Activated CD4-positive, alpha-beta T cell treated with anti-CD3 and anti-CD28 coated beads, Interleukin-2, amount 10 ng/mL, durations not matched to agents 24 days and 14 days (primary cell): Measurements from ENCODE around the gene OTULIN. TPM values are rescaled to one million over a fixed set of nuclear protein-coding genes. Genes with fewer than 3 reads are reported as not detected.

Experiments used
- DNase-seq: peaks from one replicate; pipeline ENCODE4 v3.0.0; 2022
- H3K27ac Mint-ChIP-seq: one replicate; pipeline ENCODE4 v1.8.0; 2022; ENCODE audit warnings: mild to moderate bottlenecking, mixed read lengths
- H3K27me3 Mint-ChIP-seq: one replicate; pipeline ENCODE4 v1.8.0; 2022; ENCODE audit warnings: mixed read lengths
- H3K36me3 Mint-ChIP-seq: one replicate; pipeline ENCODE4 v1.8.0; 2022; ENCODE audit warnings: low read depth, mild to moderate bottlenecking, mixed read lengths
- H3K4me1 Mint-ChIP-seq: one replicate; pipeline ENCODE4 v1.8.0; 2021; ENCODE audit warnings: mixed read lengths
- H3K4me3 Mint-ChIP-seq: one replicate; pipeline ENCODE4 v1.8.0; 2022; ENCODE audit warnings: mild to moderate bottlenecking, moderate library complexity, mixed read lengths
- H3K9me3 Mint-ChIP-seq: one replicate; pipeline ENCODE4 v1.8.0; 2021; ENCODE audit warnings: mixed read lengths
- intact Hi-C: fragments of 100-400 bp; cut with micrococcal nuclease; formaldehyde crosslinking; loops from one replicate; pipeline ENCODE4 v1.15.1; 2023
- total RNA-seq: library from RNA; stranded (reverse); gene quantifications from 2 replicates; pipeline ENCODE4 v1.2.3, GENCODE V29; 2022

OTULIN gene
- 52.5 and 62.1 TPM in 2 replicates for total RNA-seq

GRCh38 chr5:14664270-14665100, at the start of gene OTULIN:
OTULIN (plus strand) TSS chr5:14664718; CDS start chr5:14664826, 108 bp downstream.
- peak; percentile 96 for DNase-seq
- Mint-ChIP-seq H3K27me3 (no peaks in the 10 kb centered on the region), H3K4me3 (peak within 1 kb of the TSS; percentile 96), H3K27ac (peak within 1 kb of the TSS; percentile 99), H3K4me1 (peaks cover 59% of the 10 kb centered on the region), H3K36me3 (peaks cover 40% of the 10 kb centered on the region), H3K9me3 (peaks cover 6% of the 10 kb centered on the region)
- intact Hi-C loops, result loop anchor here (1.0 to 10.0 kb wide), 8 partner anchors 42 to 1793 kb away; partner anchors contain the start of genes OTULINL and TRIO

GRCh38 chr5:14615365-14615764, 49.2 kb upstream of the OTULIN start:
- Mint-ChIP-seq H3K27me3 (no peaks in the 10 kb centered on the region), H3K36me3 (peaks cover 41% of the 10 kb centered on the region), H3K9me3 (no peaks in the 10 kb centered on the region), H3K27ac (no peak overlapping the region), H3K4me1 (no peaks in the 10 kb centered on the region), H3K4me3 (no peak overlapping the region)
- DNase-seq, result no peak
- intact Hi-C loops, result no loop called here

GRCh38 chr5:14617441-14617840, 47.1 kb upstream of the OTULIN start:
- no peak for DNase-seq
- H3K9me3 Mint-ChIP-seq, result peaks cover 11% of the 10 kb centered on the region
- H3K27ac Mint-ChIP-seq, result no peak overlapping the region
- no peaks in the 10 kb centered on the region for H3K4me1 Mint-ChIP-seq
- H3K4me3 Mint-ChIP-seq, result no peak overlapping the region
- H3K27me3 Mint-ChIP-seq, result no peaks in the 10 kb centered on the region
- peaks cover 38% of the 10 kb centered on the region for H3K36me3 Mint-ChIP-seq
- intact Hi-C loops, result no loop called here

GRCh38 chr5:14627270-14627669, 37.2 kb upstream of the OTULIN start:
- H3K27ac Mint-ChIP-seq, result no peak overlapping the region
- peaks cover 3% of the 10 kb centered on the region for H3K9me3 Mint-ChIP-seq
- no peak for DNase-seq
- intact Hi-C loops, result no loop called here
- no peaks in the 10 kb centered on the region for H3K27me3 Mint-ChIP-seq
- H3K36me3 Mint-ChIP-seq, result no peaks in the 10 kb centered on the region
- no peak overlapping the region for H3K4me3 Mint-ChIP-seq
- H3K4me1 Mint-ChIP-seq, result no peaks in the 10 kb centered on the region

- no peak overlapping the region for H3K27ac Mint-ChIP-seq
- no peaks in the 10 kb centered on the region for H3K36me3 Mint-ChIP-seq
- H3K4me1 Mint-ChIP-seq, result no peaks in the 10 kb centered on the region
- peak; percentile 88 for DNase-seq
- no peaks in the 10 kb centered on the region for H3K27me3 Mint-ChIP-seq
- H3K9me3 Mint-ChIP-seq, result peaks cover 3% of the 10 kb centered on the region
- intact Hi-C loops, result no loop called here
- H3K4me3 Mint-ChIP-seq, result no peak overlapping the region
These were observed 36.2 kb upstream of the OTULIN start for GRCh38 chr5:14628346-14628745.

GRCh38 chr5:14630671-14631070, 33.8 kb upstream of the OTULIN start:
- Mint-ChIP-seq H3K36me3 (no peaks in the 10 kb centered on the region), H3K4me1 (no peaks in the 10 kb centered on the region), H3K27ac (no peak overlapping the region), H3K4me3 (no peak overlapping the region), H3K27me3 (no peaks in the 10 kb centered on the region), H3K9me3 (peaks cover 3% of the 10 kb centered on the region)
- intact Hi-C loops, result no loop called here
- DNase-seq, result no peak

GRCh38 chr5:14635656-14636055, 28.9 kb upstream of the OTULIN start:
- H3K27ac Mint-ChIP-seq, result no peak overlapping the region
- no peak for DNase-seq
- H3K4me3 Mint-ChIP-seq, result no peak overlapping the region
- H3K9me3 Mint-ChIP-seq, result no peaks in the 10 kb centered on the region
- H3K36me3 Mint-ChIP-seq, result no peaks in the 10 kb centered on the region
- peaks cover 17% of the 10 kb centered on the region for H3K27me3 Mint-ChIP-seq
- intact Hi-C loops, result no loop called here
- H3K4me1 Mint-ChIP-seq, result no peaks in the 10 kb centered on the region

- Mint-ChIP-seq H3K36me3 (no peaks in the 10 kb centered on the region), H3K9me3 (no peaks in the 10 kb centered on the region), H3K4me1 (no peaks in the 10 kb centered on the region), H3K27me3 (peaks cover 34% of the 10 kb centered on the region), H3K27ac (no peak overlapping the region), H3K4me3 (no peak overlapping the region)
- DNase-seq, result no peak
- intact Hi-C loops, result no loop called here
These were observed 23.8 kb upstream of the OTULIN start for GRCh38 chr5:14640765-14641164.

GRCh38 chr5:14644623-14645237, 19.8 kb upstream of the OTULIN start:
- intact Hi-C loops, result no loop called here
- no peak overlapping the region for H3K4me3 Mint-ChIP-seq
- H3K27me3 Mint-ChIP-seq, result peaks cover 30% of the 10 kb centered on the region
- peaks cover 5% of the 10 kb centered on the region for H3K4me1 Mint-ChIP-seq
- H3K9me3 Mint-ChIP-seq, result no peaks in the 10 kb centered on the region
- H3K36me3 Mint-ChIP-seq, result no peaks in the 10 kb centered on the region
- no peak overlapping the region for H3K27ac Mint-ChIP-seq
- no peak for DNase-seq

GRCh38 chr5:14650052-14650451, 14.5 kb upstream of the OTULIN start:
- no peak overlapping the region for H3K27ac Mint-ChIP-seq

GRCh38 chr5:14655146-14655741, 9.3 kb upstream of the OTULIN start:
- no peak overlapping the region for H3K27ac Mint-ChIP-seq
- intact Hi-C loops, result loop anchor here (10.0 kb wide), 1 partner anchor 170 kb away; no protein-coding TSS in a partner anchor
- no peak overlapping the region for H3K4me3 Mint-ChIP-seq
- no peaks in the 10 kb centered on the region for H3K9me3 Mint-ChIP-seq
- no peak for DNase-seq
- H3K4me1 Mint-ChIP-seq, result peaks cover 18% of the 10 kb centered on the region
- H3K27me3 Mint-ChIP-seq, result peaks cover 17% of the 10 kb centered on the region
- H3K36me3 Mint-ChIP-seq, result peaks cover 2% of the 10 kb centered on the region

More at GRCh38 chr5:14650052-14650451, 14.5 kb upstream of the OTULIN start:
- intact Hi-C loops, result loop anchor here (10.0 kb wide), 1 partner anchor 165 kb away; no protein-coding TSS in a partner anchor
- DNase-seq, result no peak
- H3K9me3 Mint-ChIP-seq, result no peaks in the 10 kb centered on the region
- H3K4me1 Mint-ChIP-seq, result peaks cover 8% of the 10 kb centered on the region
- no peaks in the 10 kb centered on the region for H3K36me3 Mint-ChIP-seq
- peaks cover 34% of the 10 kb centered on the region for H3K27me3 Mint-ChIP-seq
- no peak overlapping the region for H3K4me3 Mint-ChIP-seq

GRCh38 chr5:14656898-14657297, 7.6 kb upstream of the OTULIN start:
- Mint-ChIP-seq H3K4me1 (peaks cover 28% of the 10 kb centered on the region), H3K9me3 (peaks cover 6% of the 10 kb centered on the region), H3K27ac (peak overlapping the region; percentile 29), H3K27me3 (peaks cover 8% of the 10 kb centered on the region), H3K4me3 (no peak overlapping the region), H3K36me3 (peaks cover 6% of the 10 kb centered on the region)
- intact Hi-C loops, result loop anchor here (10.0 kb wide), 1 partner anchor 172 kb away; no protein-coding TSS in a partner anchor
- no peak for DNase-seq

GRCh38 chr5:14659821-14660607, 4.5 kb upstream of the OTULIN start:
- Mint-ChIP-seq H3K4me3 (no peak overlapping the region), H3K36me3 (peaks cover 19% of the 10 kb centered on the region), H3K27ac (peak overlapping the region; percentile 32), H3K27me3 (no peaks in the 10 kb centered on the region), H3K4me1 (peaks cover 41% of the 10 kb centered on the region), H3K9me3 (peaks cover 6% of the 10 kb centered on the region)
- intact Hi-C loops, result loop anchor here (5.0 to 10.0 kb wide), 5 partner anchors 175 to 1797 kb away; partner anchors contain the start of gene TRIO
- DNase-seq, result no peak
